NCI-H526 treated with DMSO at 0.1 percent for 48 hours (cell line): ENCODE results near the gene BNIP5.
"Not testable (repeated sequence)": the region's sequence is repeated elsewhere in the genome, so short reads cannot be mapped to it uniquely, and the experiment has no call there.

ENCODE experiments used
- DNase-seq: peaks from one replicate; lab custom pipeline; 2025; lab: John Stamatoyannopoulos, UW

The BNIP5 gene

DNA sequence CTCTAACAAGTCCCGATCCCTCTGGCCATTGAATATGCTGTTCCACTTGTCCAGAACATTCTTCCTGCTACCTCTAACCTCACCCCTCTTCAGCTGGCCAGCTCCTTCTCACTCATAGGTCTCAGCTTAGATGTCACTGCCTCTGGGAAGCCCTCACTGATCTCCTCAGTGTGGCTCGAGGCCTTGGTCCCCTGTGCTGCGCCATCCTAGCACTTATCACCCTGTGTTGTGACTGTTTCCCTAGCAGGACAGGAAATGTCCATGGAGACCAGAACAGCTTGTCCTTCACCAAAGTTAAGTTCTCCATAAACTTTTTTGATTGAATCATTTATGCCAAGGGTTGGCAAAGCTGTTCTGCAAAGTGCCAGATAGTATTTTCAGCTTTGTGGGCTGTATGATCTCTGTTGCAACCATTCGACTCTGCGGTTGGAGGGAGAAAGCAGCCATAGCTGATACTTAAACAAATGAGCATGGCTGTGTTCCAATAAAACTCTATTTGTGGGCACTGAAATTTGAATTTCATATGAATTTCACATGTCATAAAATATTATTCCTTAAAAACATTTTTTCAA lies 6.5 kb upstream of the BNIP5 start:
- DNase-seq: peak; percentile 75

DNA sequence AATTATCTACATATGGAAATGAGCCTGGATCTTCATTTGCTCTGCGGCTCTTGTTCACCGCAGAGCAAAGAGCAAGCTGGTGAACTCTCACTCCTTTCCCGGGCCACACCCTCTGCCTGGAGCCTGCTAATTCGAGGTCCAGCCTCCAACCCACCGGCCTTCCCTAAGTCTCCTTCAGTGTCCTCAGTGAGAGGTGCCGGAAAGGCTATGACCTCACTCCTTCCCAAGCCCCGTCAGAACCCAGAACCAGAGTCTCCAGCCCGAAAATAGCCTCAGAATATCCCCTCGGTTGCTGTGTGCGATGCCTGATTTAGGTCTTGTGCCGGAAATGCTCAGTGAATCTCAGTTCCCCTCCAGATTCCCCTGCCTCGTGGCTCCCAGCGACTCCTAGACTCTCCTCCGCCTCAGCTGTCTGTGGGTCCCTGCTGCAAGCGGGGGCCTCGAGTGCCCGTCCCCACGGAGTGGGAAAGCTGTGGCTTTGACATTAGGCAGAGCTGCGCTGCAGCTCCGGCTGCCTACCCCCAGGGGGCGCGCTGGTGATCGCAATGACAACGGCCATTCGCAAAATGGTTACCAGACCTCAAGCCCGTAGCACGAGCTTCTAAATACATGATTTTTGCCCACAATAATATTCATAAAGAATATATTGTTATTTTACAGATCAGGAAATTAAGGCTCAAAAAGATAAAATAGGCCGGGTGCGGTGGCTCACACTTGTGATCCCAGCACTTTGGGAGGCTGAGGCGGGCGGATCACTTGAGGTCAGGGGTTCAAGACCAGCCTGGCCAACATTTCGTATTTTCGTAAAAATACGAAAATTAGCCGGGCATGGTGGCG lies 4.1 kb upstream of the BNIP5 start:
- peak; percentile 88 for DNase-seq

DNA sequence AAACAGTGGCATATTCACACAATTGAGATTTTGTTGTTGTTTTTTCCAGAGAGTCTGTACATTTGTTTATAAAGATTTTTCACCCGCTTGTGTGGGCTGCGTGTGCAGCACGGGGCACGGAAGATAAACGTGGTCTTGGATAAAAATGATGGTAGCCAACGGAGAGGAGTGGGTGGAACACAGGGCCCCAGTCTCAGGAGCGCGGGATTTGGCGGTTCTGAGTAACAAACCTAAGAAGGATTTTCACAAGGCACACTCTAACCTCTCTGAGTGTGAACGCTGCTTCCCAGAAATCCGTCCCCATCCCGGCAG lies 3.6 kb upstream of the BNIP5 start:
- no peak for DNase-seq

DNA sequence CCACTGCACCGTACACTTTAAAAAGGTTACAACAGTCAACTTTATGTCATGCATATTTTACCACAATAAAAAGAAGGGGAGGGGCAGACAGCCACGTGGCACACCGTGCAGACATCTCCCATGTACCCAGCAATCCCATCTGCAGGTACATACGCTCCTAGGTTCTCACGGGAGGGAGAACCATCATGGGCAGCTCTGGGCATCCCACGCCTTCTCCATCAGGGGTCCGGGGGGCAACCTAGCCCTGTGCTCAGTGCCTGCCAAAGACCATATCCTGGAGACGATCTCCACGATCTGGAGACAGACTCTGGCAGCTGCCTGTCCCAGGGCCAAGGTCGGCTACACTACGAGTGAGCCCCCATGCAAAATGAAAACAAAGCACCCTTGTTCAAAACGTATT lies 2.5 kb upstream of the BNIP5 start:
- DNase-seq: no peak

DNA sequence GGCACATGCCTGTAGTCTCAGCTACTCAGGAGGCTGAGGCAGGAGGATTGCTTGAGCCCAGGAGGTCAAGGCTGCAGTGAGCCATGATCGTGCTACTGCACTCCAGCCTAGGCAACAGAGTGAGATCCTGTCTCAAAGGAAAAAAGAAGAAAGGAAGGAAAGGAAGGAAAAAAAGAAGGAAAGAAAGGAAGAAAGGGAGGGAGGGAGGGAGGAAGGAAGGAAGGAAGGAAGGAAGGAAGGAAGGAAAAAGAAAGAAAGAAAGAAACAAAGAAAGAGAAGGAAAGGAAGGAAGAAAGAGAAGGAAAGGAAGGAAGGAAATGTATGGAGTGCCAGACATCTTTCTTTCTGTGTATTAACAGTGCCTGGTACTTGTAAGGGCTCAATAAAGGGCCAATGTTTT lies 1.5 kb upstream of the BNIP5 start:
- not testable (repeated sequence) for DNase-seq

DNA sequence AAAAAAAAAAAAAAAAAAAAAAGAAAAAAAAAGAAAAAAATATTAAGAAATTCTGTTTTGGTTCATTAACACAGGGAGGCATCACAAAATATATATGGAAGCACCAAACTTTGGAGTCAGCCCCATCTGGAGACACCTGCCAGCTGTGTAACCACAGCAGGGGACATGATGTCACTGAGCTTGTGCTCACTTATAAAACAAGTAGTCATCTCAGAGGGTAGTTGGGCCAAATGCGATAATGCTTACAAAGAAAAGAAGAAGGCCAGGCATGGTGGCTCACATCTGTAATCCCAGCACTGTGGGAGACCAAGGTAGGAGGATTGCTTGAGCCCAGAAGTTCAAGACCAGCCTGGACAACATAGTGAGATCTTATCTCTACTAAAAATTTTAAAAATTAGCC lies 1.1 kb upstream of the BNIP5 start:
- DNase-seq: no peak

DNA sequence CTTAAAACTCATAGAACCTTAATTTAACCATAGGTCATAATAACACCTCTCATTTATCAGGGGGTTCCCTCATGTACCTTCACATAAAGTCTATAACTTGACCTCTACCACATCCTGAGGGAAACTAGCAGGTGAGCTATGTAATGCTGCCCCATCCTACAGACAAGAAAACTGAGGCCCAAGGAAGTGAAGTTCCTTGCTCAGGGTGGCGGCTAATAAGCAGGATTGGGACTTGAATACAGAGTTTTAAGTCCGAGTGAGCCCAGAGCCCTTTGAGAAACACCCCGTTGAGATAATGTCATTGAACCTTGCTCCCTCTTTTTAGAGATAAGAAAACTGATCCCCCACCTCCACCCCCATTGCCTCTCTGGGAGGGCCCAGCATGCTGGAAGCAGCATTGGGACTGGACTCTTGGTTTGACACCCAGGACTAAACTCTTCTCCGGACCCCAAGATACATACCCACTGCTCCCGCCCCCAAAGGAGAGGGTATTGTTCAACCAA lies 429 bp downstream of the BNIP5 start:
- no peak for DNase-seq

DNA sequence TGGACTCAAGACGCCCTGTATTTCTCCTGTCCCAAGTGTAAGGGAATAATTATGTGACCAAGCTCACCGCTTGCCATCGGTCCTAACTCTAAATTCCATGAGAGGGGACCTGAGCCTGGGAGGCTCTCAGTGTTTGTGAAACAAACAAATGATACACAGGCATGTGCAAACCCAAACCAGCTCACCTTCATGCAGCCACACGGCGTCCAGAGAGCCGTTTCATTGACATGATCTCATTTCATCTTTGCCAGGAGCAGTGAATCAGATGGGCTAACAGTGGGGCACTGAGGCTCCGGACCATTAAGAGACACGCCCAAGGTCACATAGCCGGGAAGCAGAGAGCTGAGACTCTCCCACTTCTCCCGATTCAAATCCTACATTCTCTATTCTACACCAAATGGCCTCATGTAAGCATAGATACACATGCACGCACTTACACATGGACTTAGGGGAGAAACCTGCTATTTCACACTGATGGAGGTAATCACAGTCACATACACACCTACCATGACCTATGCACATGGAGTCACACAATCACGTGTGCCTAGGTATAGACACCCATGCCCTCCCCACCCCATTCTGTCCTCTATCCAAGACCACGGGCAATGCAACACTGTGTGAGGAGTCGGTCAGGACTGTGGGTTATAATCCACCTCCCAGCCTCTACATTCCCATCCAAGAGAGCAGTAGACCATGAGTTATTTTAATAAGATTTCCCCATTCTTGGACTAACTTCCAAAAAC lies 1.1 kb downstream of the BNIP5 start:
- no peak for DNase-seq

DNA sequence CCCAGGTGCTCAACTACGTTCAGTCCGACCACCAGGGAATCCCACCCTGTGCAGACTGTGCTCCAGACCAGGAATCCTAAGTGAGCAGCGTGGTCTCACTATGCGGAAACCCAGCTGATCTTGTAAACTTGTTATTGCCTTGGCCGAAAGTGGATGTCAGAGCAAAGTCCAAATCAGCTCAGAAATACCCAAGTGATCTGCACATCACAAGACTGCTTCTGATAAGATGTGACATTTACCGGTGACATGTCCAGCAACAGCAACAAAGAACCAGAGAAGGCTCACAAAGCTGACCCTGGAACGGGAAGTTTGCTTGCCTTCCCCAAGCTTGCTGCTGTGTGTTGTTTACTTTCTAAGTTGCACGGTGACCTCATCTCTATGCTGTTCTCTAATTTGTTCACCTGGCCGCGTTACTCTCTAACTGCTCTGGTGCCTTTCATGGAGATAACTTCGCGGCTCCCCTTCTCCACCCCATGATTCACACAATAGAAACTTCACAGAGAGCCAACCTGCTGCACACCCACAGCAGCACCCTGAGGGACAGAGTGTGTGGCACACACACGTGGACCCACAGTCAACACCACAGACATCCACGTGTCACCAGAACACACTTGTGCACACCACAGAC lies 1.7 kb downstream of the BNIP5 start:
- DNase-seq: peak; percentile 20

DNA sequence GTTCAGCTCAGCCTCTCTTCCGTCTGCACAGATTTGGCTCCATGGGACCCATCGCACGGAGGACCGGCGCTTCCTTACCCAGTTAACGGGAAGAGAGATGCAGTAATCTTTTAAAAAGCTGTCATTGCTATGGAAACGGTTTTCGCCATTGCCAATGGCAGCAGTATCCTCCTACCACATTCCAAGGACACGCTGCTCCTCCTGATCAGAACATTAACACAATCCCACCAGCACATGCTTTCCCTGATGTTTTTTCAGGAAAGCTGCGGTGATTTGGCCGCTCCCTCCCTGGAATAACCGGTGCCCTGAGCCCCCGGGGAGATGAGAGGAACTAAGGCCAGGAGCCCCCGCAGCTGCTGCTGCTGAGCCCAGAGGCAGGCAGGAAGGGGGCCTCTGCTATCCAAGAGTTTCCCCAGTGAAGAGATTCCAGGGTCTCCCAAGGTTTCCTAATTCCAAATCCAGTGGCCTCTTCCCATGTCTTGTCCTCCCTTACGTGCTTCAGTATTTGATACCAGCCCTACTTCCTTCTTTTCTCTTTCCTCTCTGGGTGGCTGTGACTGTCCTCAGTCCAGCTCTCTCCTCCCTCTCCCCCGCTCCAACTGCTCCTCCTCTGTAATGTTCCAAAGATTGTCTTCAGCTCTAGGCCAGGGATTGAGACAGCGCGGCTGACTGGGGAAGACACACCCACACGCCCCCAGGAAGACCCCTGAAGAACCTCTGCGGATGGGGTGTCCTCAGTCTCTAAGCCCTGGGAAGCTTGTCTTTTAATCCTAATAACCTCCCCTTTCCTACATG lies 2.6 kb downstream of the BNIP5 start:
- no peak for DNase-seq

DNA sequence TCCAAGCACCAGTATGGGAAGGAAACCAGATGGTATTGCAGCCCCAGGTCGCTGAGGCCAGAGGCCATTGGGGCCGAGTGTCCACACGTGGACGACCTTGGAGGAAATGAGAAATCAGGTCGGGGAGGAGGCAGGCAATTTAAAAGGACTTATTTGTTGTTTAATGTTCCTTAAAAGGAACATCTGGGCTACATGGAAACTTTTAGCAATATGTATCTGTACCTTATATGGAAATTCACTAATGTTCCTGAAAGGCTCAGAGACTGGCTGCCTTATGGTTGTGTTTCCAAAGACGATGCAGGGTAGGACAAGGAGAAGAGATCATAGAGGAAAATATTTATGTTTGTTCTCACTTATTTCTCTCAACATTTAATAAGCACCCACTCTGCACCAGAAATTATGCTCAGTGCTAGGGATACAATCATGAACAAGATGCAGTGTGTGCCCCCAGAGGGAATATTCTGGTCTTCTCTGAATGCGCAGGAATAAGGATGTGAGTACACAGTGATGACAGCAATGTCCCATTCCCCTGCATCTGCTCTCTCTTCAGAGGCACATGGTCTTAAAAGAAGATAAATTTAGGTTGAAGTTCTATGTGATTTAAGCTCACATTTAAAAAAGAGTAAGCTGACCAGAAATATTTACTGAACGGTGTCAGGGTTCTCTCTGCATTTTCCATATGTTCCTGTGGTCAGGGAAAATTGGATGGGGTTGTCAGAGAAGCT lies 3.4 kb downstream of the BNIP5 start:
- no peak for DNase-seq

DNA sequence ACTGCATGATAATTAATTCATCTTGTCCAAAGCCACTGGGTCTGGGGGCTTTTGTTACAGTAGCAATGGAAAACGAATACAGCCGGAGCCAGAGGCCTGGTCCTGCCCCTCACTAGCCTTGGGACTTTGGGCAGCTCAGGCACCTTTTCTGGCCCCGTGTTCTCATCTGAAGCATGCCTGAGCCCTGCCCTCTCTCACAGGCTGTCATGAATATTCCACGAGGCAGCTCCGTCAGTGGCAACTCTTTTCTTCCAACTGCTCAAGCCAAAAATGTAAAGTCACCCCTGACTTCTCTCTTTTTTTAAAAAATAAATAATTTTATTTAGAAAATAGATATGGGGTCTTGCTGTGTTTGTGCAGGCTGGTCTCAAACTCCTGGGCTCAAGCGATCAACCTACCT lies 5.3 kb downstream of the BNIP5 start:
- DNase-seq: no peak

DNA sequence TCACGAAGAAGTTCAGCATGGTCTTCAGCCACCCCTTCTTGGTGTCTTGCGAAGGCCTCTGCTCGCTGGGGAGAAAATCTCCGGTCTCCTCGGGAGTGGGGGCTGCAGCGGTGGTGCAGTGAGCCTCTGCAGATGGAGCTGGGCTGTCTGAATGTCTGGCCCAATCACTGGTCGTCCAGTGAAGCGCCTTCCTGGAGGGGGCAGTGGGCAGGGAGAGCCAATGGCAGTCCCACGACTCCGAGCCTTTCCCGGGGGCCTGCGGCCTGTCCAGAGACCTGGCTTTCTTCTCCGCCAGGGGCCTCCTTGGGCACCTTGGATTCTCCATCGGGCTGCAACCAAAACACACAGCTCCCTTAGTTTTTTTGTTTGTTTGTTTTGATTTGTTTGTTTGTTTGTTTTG lies 6.3 kb downstream of the BNIP5 start:
- no peak for DNase-seq

DNA sequence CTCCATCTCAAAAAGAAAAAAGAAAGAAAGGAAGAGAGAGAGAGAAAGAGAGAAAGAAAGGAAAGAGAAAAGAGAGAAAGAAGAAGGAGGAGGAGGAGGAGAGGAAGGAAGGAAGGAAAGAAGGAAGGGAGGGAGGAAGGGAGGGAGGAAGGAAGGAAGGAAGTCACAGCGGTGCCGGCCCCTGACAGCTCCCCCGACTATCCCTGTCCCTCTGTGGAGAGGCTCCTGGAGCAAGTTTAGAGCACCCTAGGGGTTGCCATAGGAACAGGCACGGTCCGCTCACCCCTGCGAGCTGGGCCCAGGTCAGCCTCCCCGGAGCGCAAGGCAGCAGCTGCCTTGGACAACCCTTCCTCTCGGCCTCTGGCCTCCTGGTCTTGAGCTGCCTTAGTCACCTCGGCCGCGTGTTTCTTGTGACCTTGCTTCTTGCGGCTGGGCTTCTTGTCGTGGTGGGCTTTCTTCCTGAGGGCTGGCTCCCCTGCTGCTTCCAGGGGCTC lies 6.8 kb downstream of the BNIP5 start:
- peak; percentile 29 for DNase-seq

DNA sequence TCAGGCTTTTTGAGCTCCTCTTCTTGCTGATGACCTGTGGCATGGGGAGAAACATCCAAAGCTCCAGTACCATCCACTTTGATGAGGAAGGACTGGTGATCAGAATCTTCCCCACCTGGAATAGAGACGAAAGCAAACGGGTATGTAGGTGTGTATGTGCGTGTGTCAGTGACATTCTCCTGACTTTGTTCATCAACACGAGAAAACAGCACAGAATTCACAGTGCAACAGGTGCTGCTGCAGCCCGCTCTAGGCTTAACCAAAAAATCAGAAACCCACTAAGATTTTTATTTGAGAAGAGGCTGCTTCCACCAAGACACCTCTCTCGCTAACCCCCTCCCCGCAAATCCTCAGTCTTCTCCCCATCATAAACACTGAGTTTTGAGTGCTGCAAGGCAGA lies 8.1 kb downstream of the BNIP5 start:
- no peak for DNase-seq

DNA sequence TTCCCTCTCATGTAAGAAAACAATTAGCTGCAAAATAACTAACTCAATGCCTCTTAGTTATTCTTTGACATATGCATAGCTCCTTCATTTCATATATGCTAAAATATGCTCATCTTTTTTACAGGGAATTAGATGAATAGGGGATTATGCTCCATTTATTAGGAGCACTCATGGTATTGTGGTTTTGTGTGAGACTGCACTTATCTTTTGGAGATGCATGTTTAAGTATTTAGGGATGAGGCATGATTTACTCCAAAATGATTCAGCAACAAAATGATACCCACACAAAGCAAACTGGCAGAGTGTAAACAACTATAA lies 8.8 kb downstream of the BNIP5 start:
- no peak for DNase-seq

DNA sequence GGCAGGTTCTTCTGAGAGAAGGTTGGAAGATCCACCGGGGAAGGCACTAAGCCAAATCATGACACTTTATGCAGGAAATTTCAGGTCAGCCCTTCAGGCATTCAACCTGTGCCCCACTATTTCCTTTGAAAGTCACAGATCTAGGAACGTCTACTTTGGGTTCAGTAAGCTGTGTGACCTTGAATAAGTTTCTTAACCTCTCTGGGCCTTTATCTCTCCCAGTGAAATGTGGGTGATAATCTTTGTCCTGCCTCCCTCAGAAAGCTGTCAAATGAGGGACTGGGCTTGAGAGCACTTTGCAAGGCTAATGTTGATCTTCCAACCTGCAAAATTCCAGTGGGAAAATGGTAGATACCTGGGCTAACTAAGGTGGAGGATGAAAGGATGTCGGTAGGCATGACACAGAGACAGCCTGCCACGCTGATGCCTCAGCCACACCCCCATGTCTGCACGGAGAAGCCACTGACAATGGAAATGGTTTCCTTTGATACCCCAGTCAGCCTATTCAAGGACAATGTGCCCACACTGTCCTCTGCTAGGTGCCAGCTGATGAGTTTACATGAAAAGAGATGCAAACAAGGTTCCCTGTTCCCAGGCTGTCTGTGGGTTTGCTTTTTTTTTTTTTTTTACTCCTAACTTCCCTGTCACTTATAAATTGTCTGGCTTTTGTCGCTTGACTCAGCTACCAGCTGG lies 9.3 kb downstream of the BNIP5 start:
- peak; percentile 32 for DNase-seq

DNA sequence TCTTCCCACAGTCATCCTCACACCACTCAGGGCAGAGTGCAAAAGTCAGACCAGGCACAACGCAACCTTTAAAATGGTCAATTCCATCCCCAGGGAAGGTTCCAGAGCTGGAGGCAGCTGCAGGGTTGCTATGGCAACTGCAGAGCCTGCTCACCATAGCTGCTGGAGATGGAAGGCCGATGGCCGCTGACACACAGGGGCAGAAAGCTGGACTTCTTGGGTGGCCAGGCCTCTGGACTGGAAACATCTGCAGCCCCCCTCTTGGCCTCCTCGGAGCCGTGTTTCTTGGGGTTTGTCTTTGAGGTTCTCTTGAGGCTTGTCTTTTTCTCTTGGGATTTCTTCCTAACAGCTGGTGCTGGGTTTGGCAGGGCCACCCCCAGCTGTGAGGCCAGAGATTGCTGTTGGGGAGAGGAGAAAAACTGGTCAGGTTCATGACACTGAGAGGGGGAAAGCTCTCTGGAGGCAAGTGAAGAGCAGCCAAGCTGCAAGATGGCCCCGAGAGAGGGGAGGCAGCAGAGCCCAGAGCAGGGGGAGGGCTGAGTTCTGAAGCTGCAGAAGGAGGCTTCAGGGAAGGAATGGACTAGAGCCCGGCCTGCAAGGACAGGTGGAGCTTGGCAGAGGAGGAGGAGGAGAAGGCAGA lies 10.2 kb downstream of the BNIP5 start:
- no peak for DNase-seq

DNA sequence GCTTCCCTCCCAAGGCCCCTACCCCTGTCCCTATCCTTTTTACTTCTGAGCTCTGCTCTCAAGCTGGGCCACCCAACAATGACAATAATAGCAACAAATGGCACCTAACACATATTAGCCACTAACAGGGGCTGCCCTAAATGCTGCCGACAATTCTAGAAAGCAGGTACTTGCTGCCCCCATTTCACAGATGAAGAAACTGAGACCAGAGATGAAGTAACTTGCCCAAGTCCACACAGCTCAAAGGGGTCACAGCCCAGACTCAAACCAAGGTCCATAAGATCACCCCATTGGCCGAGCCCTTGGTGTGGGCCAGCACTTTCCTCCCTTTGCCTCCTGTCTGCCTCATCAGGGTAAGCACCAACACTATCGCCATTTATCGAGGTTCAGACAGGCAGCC lies 12.0 kb downstream of the BNIP5 start:
- DNase-seq: no peak

DNA sequence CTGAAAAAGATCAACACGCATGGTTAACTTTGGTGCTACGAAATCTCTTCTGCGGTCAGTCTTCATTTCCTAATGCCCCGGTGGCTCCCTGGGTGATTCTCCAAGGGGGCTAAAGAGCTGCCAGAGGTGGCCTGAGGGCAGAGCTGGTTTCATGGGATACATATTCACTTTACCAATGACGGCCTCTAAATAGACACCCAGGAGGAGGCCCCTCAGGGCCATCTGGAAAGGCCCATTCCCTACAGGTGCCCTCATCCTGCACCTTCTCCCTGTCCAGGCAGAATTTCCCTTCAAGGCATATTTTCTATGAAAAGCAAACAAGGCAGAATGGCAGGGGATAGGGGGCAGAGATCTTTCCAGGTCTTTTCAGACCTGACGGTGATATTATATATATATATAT lies 12.5 kb downstream of the BNIP5 start:
- no peak for DNase-seq
